Stimulated activated CD8-positive, alpha-beta memory T cell treated with anti-CD3 and anti-CD28 coated beads, Interleukin-4, amount 100 ng/mL, for 4 hours (primary cell): ENCODE results near the gene SLC6A15.

Experiments used
- DNase-seq, 2 donors: peaks; one replicate each; pipeline ENCODE4 v3.0.0-alpha.2; 2020; ENCODE audit warnings: low read depth in 2 of 2, low spot score in 1 of 2

Gene SLC6A15

GRCh38 chr12:84875241-84875640 lies 37.4 kb downstream of the SLC6A15 start:
- no peak for DNase-seq

GRCh38 chr12:84874825-84875139 lies 37.8 kb downstream of the SLC6A15 start:
- DNase-seq = no peak

- DNase-seq = no peak
These were observed 38.3 kb downstream of the SLC6A15 start for GRCh38 chr12:84874125-84874824.

- no peak for DNase-seq
These were observed 50.4 kb downstream of the SLC6A15 start for GRCh38 chr12:84862186-84862585.

- no peak for DNase-seq
These were observed 51.9 kb downstream of the SLC6A15 start for GRCh38 chr12:84860718-84861117.

GRCh38 chr12:84858796-84859195 lies 53.8 kb downstream of the SLC6A15 start:
- DNase-seq = no peak

- no peak for DNase-seq
These were observed 54.9 kb downstream of the SLC6A15 start for GRCh38 chr12:84857525-84858208.

GRCh38 chr12:84856156-84856900 lies 56.3 kb downstream of the SLC6A15 start:
- no peak for DNase-seq

GRCh38 chr12:84843593-84844144 lies 68.9 kb downstream of the SLC6A15 start:
- DNase-seq = no peak

- no peak for DNase-seq
These were observed 70.1 kb downstream of the SLC6A15 start for GRCh38 chr12:84842406-84843013.

GRCh38 chr12:84841591-84841990 lies 71.0 kb downstream of the SLC6A15 start:
- DNase-seq = no peak

- no peak for DNase-seq
These were observed 72.2 kb downstream of the SLC6A15 start for GRCh38 chr12:84840356-84840755.

GRCh38 chr12:84826925-84827324 lies 85.7 kb downstream of the SLC6A15 start:
- no peak for DNase-seq

GRCh38 chr12:84825149-84825548 lies 87.5 kb downstream of the SLC6A15 start:
- DNase-seq = no peak

GRCh38 chr12:84822525-84822924 lies 90.1 kb downstream of the SLC6A15 start:
- DNase-seq = no peak

GRCh38 chr12:84816916-84817695 lies 95.5 kb downstream of the SLC6A15 start:
- DNase-seq = no peak

- no peak for DNase-seq
These were observed 97.8 kb downstream of the SLC6A15 start for GRCh38 chr12:84814664-84815245.

- no peak for DNase-seq
These were observed 98.6 kb downstream of the SLC6A15 start for GRCh38 chr12:84813780-84814663.

GRCh38 chr12:84811291-84811690 lies 101.3 kb downstream of the SLC6A15 start:
- DNase-seq = no peak
